ENCODE results near the gene AMPD2. TPM values are rescaled to one million over a fixed set of nuclear protein-coding genes. Genes with fewer than 3 reads are reported as not detected.

Gene AMPD2
- total and polyA plus RNA-seq, 9 of the 15 experiments (the other 6 are each of a cell fraction or from before 2014, with no cell fraction given) = 2.0 to 77.7 (median 28.2) TPM

GRCh38 chr1:109643385-109644230 is 24.0 kb downstream of the AMPD2 start (continued):
- TF ChIP-seq POLR3G (IDR thresholded peaks at IDR 0.05; ENCODE audit: extremely low read depth, insufficient read length, insufficient replicate concordance) = no peak
- TF ChIP-seq ZNF282 (CRISPR knock-in tag; IDR thresholded peaks at IDR 0.05) = no peak
- TF ChIP-seq MED1 (CRISPR knock-in tag; IDR thresholded peaks at IDR 0.05; ENCODE audit: borderline replicate concordance) = 0 out of 2 replicates have a peak, but pooled peaks have one; percentile 27
- peak; percentile 94 for TF ChIP-seq SMC3 (conservative IDR thresholded peaks at IDR 0.05; ENCODE audit: insufficient read depth, low read depth, low read length)
- 0 out of 2 replicates have a peak, but pooled peaks have one; percentile 29 for TF ChIP-seq ZNF232 (CRISPR knock-in tag; IDR thresholded peaks at IDR 0.05)
- TF ChIP-seq HMBOX1 (IDR thresholded peaks at IDR 0.05) = peak; percentile 57; the same call in 1 of the 2 replicates
- 0 out of 2 replicates have a peak, but pooled peaks have one; percentile 13 for TF ChIP-seq MGA (IDR thresholded peaks at IDR 0.05)
- TF ChIP-seq ZFP1 (CRISPR knock-in tag; IDR thresholded peaks at IDR 0.05) = no peak
